NCI-H2196 (cell line): ENCODE data around the gene CABLES2.
"Not testable (repeated sequence)": the region's sequence is repeated elsewhere in the genome, so short reads cannot be mapped to it uniquely, and the experiment has no call there.

Experiments
- DNase-seq: peaks from one replicate; lab custom pipeline; 2025; ENCODE audit not compliant: unreplicated experiment; lab: John Stamatoyannopoulos, UW

Gene CABLES2

GRCh38 chr20:62437496-62437895, 30.4 kb upstream of the CABLES2 start:
- no peak for DNase-seq

DNA sequence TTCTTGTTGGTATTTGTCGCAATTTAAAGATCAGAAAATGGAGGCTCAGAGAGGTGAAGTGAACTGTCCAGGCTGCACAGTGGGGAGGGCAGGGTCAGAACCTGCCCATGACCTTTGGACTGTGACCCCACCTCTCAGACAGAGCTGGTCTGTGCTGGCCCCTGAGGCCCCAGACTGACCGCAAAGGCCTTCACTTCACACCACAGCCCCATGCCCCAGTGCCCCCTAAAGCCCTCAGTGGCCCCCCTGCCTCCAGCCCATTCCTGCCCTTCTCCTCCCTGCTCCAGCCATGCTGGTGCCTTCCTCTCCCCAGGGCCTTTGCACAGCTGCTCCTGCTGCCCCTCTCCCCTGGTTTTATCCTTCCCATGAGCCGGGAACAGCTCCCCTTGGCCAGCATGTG, 29.6 kb upstream of the CABLES2 start:
- DNase-seq, result no peak

DNA sequence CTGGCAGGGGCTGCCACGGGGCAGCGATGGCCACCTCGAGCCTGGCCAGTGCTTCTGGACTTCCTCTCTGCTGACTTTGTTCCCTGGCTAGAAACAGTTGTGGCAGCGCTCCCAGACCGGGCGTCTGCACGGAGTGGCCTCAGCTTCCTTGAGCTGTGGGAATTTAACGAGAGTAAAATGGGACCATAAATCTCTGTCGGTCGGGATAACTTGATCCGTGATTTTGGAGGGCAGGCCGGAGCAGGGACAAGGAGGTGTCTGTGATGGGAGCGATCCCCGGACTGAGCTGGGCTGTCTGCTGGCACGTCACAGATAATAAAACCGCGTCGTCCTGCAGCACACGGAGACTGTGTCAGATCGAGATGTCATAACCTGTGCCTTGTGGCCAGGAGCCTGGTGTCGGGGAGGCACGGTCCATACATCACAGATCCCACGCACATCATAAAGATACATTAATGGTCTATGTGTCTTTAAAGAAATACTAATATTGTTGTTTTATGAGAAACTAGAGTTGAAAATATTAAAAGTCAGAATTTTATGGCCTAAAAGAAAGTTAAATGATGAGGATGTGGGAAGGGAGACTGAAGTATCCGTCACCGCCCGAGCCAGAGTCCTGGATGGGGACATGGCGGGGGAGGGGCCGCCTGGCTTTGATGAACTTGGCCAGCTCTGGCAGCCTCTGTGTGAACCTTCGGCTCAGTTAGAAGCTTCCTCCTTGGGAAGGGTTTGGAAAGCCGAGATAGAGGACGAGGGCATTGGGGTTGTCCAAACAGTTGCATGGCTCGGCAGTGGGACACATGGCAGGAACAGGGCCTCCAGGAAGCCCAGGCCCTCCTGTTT, 26.8 kb upstream of the CABLES2 start:
- no peak for DNase-seq

GRCh38 chr20:62430866-62431447, 23.9 kb upstream of the CABLES2 start:
- DNase-seq, result no peak

DNA sequence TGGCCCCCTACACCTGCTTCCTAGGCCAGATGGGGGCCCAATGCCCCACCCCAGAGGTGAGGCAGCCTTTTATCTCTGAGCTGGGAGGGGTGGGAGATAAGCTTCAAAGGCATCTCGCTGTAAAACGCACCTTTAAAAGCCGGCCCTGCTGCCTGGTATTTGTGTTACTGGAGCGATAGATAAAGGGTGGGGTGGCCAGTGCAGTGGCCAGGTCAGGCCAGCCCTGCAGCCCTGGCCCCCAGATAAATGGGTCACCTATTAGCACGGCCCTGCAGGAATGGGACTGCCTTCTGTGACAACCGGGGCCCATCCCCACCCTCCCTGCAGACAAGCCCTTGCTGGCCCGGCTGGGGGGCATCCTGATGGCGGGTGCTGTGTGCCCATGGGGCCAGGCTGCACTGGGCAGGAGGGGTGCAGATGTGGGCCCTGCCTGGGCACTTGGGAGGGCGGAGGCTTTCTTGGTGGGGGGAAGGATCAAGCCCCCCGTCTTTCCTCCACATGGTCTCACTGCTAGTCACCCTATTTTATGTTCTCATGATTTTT, 23.3 kb upstream of the CABLES2 start:
- no peak for DNase-seq

GRCh38 chr20:62429455-62430310, 22.6 kb upstream of the CABLES2 start:
- no peak for DNase-seq

- no peak for DNase-seq
These were observed 21.6 kb upstream of the CABLES2 start for GRCh38 chr20:62428396-62429295.

DNA sequence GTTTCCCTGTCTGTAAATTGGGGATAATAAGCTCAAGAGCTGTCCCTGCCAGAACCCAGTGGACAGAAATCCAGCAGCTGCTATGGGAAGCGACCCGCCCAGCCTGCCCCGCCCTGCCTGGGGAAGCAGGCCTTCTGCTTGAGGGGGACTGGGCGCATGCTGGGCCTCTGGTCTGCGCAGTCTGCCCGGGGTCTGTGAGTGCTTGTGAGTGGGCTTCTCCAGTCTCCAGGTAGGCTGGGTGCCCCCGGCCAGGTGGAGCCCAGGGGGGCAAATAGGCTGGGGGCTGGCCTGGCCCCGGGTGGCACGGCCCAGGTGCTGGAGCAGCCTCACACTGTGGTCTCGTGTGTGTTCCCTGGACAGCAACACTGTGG, 20.9 kb upstream of the CABLES2 start:
- no peak for DNase-seq

- DNase-seq, result peak; percentile 87
These were observed 20.3 kb upstream of the CABLES2 start, which contains the start of gene RBBP8NL for GRCh38 chr20:62427172-62428001. Gene RBBP8NL, minus strand, starts transcription at chr20:62427539. Its CDS starts 7,892 bp downstream, at chr20:62419647.

GRCh38 chr20:62426699-62427131, 19.6 kb upstream of the CABLES2 start:
- peak; percentile 25 for DNase-seq

- DNase-seq, result not testable (repeated sequence)
These were observed 18.9 kb upstream of the CABLES2 start for GRCh38 chr20:62426059-62426348.

DNA sequence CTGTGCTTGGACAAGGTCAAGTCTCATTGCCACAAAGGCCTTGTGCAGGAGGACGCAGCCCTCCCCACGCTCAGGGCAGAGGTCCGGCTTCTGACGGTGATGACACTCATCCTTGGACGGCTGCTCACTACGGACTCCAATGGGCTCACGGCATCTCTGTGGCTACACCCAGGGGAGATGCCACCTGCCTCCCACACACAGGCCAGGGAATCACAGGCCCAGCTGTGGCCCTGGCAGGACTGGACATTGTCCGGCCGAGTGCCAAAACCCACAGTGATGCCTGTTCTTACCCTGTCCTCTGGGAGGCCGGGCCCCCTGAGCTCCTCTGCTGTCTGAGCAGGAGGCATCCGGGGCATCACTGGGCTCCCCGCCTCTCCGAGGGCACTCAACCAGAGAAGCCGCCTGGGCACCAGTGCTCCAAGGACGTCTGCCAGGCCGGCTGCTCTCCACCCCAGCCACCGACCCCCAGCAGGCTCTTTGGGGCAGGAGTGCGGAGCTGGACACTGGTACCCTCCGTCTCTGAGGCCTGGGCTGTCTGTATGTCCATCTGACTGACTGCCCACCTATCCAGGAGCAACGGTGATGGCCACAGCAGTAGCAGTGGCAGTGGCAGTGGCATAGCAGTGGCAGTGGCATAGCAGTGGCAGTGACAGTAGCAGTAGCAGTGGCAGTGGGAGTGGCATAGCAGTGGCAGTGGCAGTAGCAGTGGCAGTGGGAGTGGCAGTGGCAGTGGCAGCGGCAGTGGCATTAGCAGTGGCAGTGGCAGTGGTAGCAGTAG, 18.4 kb upstream of the CABLES2 start:
- DNase-seq, result no peak

DNA sequence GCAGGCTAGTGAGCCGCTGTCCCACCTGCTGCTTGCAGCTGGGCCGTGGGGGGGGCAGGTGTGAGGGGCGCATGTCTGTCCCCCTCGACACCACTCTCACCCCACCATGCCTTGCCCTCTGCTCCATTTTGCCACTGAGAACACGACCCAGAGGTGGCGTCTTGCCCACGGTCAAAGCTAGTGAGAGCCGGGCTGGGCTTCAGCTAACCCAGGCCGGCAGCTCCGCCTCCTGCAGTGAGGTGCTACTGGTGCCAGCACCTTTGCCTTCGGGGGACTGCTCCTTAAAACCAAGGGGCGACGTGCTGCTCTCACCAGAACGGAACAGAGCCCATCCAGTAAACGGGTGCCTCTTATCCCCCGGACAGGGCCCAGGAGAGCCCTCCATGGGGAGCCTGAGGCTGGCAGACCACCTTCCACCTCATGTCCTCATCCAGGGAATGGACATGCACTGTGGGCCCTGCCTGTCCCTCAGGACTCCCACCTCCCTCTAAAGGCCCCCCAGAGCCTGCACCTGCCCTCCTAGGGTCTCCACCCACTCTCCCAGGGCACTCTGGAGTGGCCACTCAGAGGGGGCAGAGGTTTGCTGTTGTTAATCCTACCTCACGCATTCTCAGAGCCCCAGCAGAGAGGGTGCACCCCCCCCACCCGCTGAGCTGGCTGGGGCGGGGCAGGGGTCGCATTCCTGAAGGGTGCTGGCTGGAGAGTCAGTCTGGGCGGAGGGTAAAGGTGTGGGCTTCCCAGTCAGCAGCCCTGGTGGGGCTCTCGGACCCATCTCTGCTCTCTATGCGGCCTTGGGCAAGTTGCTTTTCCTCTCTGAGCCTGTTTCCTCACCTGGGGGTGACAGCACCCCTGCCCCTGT, 17.4 kb upstream of the CABLES2 start:
- DNase-seq, result no peak

DNA sequence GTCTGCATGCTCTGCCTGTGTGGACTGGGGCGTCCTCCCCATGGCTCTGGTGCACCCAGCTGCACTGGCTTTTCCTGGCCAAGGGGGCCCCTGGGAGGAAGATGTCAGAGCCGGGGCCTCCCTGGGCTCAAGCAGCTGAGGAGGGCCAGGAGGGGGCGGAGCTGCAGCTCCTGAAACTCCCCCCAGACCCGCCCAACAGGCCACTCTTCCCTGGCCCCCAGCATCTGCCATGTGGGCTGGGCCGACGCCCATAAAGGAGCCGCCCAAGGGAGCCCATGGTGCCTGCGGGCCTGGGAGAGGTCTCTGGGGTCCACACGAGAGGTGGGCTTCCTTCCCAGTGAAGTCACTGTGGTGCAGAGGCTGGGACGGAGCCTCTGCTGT, 16.2 kb upstream of the CABLES2 start:
- DNase-seq, result no peak

- DNase-seq, result no peak
These were observed 15.7 kb upstream of the CABLES2 start for GRCh38 chr20:62422636-62423325.

DNA sequence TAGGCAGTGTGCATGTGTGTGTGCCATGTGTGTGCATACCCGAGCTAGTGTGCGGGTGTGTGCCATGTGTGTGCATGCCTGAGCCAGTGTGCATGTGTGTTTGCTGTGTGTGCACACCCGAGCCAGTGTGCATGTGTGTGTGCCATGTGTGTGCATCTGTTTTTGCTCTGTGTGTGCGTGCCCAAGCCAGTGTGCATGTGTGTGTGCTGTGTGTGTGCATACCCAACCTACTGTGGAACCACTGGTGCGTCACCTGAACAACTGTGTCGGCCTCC, 14.6 kb upstream of the CABLES2 start:
- DNase-seq, result no peak

- no peak for DNase-seq
These were observed 14.0 kb upstream of the CABLES2 start for GRCh38 chr20:62420846-62421715.
